ENCODE data around the gene TBC1D12.

Gene TBC1D12

DNA sequence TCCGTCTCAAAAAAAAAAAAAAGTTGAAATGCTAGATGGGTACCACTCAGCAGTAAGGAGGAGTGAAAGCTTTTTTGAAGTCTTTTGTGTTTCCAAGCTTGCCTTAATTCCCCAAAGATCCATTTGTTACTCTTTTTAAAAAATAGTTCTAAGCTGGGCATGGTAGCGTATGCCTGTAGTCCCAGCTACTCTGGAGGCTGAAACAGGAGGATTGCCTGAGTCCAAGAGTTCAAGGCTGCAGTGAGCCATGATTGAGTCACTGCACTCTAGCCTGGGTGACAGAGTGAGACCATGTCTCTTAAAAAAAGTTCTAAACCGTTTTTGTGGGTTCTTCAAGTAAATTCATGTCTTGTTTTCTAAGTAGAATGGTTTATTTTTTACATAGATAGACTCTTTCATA is 5.3 kb downstream of the TBC1D12 start:
- no peak for DNase-seq (ENCODE audit: low read depth in 2 of 2)

DNA sequence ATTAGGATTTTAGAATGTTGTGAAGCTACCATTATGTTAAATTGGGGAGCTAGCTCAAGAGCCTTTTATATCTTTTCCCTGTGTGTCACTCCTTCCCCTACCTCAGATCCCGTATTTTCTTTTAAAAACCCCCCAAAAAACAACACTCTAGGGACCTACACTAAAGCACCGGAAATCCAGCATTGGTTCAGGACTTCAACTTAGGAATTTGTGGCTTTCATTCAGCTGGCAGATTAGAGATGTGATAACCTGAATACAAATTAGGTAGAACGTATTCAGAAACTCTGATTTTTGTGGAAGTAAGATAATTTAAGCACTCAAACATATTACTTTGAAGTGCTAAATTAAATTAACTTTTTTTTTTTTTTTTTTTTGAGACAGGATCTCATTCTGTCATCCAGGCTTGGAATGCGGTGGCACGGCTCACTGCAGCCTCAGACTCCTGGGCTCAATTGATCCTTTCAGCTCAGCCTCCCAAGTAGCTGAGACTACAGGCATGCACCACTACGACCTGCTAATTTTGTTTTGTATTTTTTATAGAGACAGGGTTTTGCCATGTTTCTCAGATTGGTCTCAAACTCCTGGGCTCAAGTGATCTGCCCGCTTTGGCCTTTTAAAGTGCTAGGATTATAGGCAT is 6.8 kb downstream of the TBC1D12 start:
- DNase-seq (ENCODE audit: low read depth in 2 of 2), result no peak

DNA sequence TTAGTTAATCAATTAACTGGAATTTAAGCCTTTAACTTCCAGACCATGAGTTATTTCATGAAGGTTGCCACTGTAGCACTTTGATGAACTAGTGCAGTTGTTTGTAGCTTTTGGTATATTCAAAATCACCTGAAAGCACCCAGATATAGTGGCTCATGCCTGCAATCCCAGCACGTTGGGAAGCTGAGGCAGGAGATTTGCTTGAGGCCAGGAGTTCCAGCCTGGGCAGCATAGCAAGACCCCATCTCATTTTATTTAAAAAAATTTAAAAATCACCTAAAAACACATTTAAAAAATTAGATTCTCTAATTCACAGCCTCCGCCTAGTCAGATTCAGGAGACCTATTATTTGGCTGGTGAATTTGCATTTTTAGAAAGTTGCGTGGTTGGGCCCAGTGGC is 9.0 kb downstream of the TBC1D12 start:
- DNase-seq (ENCODE audit: low read depth in 2 of 2), result no peak

DNA sequence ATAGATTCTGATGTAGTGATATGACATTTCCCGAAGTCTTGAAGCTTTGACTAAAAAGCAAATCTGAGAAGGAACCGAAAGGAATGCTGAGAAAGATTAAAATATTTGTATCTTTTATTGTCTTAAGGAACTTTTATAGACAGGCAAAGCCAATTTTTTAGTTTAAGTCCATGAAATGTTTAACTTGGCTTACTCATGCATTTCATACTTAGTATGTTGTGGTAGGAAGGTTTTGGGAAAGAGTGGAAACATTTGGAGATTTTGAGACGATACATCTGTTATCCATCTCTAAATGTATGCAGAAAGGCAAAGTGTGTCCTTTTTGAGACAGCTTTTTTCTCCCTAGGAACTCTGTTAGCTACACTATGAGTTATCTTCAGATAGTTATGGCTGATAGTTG is 10.1 kb downstream of the TBC1D12 start:
- DNase-seq (ENCODE audit: low read depth in 2 of 2), result no peak

DNA sequence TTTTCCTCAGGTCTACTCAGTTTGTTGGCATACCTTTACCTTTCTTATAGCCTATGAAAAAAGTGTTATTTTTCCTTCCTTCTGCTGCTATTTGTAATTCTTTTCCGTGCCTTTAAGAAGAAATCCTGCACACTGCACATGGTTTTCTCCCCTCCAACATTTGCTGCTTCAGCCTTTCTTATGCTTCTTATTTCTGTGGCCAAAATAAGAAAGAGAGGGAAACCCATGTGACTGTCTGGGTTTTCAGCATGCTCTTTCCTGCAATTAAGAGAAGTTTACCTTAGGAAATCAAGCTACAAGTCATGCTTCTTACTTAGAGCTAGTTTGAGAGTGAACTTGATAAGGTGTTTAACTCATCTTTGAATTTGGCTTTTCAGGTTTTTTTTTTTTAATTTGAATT is 11.0 kb downstream of the TBC1D12 start:
- DNase-seq (ENCODE audit: low read depth in 2 of 2), result no peak

DNA sequence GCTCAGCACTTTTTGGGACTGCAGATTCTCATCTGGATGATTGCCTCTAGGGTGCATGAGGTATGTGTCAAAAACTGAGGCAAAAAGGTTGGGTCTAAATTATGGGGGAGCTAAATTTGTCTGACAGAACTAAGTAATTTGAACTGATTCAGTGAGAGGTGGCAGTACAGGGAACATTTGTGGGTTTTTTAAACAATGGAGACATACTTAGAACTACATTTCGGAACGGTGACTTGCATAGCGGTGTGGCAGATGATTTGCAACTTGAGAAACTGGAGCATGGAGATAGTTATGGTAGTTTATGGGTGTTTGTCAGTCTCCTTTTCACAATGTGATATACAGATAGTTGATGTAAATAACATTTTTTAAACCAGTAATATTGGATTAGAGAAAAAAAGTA is 14.6 kb downstream of the TBC1D12 start:
- no peak for DNase-seq (ENCODE audit: low read depth in 2 of 2)

DNA sequence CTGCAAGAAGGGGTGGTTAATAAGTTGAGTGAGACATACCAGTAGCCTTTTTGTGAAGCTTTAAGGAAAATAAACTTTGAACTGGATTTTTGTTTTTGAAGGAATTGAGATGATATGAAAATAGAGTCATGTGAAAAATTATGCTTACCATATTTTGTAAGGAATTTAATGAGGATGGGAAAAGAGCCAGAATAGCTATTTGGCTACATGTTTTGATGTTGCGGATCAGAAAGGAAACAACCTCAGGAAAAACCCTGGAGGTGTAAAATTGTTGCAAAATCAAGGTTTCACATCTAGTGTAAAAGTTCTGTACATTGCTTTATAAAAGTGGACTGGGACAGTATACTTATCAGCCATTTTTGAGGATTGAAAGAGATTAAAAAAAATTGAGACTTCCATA is 15.0 kb downstream of the TBC1D12 start:
- no peak for DNase-seq (ENCODE audit: low read depth in 2 of 2)

DNA sequence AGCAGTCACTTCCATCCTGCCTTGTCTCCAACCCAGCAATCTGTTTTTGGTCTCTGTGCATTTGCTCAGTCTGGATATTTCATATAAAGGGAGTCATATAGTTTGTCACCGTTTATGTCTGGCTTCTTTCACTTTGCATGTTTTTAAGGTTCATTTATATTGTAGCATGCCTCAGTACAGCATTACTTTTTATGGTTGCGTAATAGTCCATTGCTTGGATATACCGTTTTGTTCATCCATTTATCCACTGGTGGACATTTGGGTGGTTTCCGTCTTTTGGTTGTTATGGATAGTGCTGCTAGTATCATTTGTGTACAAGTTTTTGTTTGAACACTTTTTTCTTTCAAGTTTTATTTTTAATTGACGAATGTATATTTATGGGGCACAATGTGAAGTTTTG is 18.2 kb downstream of the TBC1D12 start:
- no peak for DNase-seq (ENCODE audit: low read depth in 2 of 2)

DNA sequence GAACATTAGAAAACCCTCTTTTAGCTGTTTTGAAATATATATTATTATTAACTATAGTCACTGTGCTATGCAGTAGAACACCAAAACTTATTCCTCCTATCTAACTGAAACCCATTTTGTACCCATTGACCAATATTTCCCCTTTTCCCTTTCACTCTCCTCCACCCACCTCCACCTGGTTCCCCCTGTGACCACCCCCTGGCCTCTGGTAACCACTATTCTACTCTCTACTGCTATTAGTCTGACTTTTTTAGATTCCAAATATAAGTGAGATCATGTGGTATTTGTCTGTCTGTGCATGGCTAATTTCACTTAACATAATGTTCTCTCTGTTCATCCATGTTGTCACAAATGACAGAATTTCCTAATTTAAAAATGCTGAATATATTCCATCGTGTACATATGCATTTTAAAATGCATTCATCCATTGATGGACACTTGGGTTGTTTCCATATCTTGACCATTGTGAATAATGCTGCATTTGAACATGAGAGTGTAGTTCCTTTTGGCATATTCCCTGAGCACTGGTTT is 18.7 kb downstream of the TBC1D12 start:
- no peak for DNase-seq (ENCODE audit: low read depth in 2 of 2)

DNA sequence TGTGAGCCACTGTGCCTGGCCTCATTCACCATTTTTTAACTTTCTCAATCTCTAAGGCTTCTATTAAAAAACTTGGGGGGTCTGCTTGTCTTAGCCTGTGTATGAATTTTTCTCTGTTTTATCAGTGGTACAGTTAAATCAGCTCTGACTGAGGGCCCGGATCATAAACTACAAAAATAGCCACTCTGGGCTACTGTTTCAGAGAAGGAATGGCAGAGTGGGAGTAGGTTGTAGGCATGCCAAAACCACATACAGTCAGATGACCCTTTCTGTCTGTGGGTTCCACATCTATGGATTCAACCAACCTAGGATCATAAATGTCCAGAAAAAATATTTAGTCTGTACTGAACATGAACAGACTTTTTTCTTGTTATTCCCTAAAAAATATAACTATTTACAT is 21.3 kb downstream of the TBC1D12 start:
- DNase-seq (ENCODE audit: low read depth in 2 of 2), result no peak

DNA sequence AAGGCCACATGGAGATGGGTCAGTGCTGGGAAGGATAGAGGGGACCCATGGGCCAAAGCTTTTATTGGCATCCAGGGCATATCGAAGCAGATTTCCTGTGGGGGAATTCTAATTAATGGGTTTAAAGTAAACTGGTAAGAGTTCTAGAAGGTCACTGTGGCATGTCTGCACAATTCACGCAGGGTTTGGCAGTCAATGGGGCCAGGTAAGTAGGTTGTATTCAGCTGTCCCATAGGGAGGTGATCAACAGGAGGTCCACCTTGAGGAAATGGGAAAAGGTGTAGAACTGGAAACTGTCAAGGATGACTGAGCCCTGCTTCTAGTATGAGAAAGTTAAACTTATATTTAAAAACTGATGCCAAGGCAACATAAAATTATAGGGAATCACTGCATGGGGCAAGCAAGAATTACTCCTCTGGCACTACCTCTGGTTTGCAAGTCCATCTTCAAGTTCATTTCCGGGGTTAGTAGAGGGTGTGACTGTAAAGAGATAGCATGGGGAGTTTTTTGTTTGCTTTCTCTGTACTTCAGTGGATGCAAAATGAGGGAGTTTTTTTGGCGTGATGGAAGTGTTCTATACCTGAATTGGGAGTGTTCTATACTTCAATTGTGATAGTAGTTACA is 22.5 kb downstream of the TBC1D12 start:
- no peak for DNase-seq (ENCODE audit: low read depth in 2 of 2)

DNA sequence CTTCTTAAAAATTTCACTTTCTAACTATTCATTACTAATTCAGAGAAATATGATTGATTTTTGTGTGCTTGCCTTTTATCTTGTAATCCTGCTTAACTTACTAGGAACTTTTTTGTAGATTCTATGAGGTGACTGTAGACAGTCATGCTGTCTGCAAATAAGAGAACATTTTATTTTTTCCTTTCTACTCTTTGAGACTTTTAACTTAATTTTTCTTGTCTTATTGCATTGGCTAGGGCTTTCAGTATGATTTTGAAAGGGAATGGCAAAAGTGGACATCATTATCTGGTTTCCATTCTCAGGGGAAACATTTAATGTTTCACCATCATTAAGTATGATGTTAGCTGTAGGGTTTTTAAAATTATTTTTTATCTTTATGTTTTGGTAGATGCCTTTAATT is 23.6 kb downstream of the TBC1D12 start:
- no peak for DNase-seq (ENCODE audit: low read depth in 2 of 2)

DNA sequence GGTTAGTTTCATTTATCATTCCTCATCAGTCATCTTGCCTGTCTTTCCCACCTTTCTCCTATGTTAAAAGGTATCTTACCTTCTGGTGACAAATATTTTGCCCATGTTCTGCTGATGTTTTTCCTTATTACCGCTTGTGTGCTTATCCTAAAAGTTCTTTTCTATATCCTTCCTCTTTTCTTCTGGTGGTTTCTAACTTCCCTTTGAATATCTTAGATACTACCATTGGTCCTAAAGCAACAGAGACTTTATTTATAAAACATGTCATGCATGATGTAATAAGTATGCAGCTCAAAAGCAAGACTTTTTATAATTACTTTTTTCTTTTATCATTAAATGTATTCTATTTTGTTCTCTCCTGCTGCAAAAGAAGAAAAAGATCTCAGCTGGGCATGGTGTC is 24.8 kb downstream of the TBC1D12 start:
- no peak for DNase-seq (ENCODE audit: low read depth in 2 of 2)

DNA sequence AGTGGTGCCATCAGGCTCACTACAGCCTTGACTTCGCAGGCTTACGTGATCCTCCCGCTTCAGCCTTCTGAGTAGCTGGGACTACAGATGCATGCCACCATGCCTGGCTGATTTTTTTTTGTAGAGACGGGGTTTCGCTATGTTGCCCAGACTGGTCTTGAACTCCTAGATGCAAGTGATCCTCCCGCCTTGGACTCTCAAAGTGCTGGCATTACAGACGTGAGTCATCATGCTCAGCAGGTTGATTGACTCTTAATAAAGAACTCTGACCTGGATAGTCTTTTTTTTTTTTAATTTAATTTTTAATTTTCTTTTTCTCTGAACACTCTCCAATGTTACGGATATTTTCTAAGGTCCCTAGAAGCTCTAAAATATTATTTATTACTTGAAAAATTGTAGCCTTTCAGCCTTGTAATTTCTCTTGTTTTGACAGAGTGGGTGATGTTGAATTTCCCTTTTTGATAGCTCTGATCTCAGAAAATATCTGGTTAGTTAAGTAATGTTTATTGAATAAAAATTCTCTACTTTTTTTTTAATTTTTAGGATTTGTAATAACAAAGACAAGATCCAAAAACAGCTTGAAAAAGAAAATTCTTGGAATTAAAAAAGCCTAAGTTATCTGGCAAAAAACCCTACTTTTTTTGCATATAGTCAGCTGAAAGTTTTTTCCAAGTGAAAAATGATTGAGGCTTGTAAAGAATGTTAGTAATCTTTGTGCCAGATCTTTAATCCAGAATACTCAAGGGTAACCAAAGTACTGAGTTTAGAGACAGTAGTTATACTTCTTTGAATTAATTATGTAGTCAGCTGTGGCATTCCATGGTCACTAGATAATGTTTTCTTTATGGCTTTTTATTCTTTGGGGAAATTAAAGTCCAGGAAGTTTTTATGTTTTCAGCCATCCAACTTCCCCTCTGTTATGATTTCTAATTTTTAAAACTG is 26.7 kb downstream of the TBC1D12 start:
- DNase-seq (ENCODE audit: low read depth in 2 of 2), result no peak

DNA sequence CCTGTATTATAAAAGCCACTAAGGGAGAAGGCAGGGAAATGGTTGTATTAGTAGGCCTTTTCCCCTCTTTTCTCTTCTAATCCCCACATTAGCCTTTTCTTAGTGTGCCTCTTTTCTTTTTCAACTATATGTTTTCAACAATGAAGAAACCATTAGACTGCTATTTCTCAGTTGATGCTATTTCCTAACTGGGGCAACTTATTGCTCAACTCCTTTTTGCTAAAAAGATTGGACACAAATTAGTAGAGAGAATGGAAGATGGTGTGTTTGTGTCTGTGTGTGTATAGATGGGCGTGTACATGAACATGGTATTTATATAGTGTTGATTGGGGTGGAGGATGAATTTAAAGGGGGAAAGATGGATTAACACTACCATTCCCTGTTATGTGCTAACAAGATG is 28.4 kb downstream of the TBC1D12 start:
- DNase-seq (ENCODE audit: low read depth in 2 of 2), result no peak

DNA sequence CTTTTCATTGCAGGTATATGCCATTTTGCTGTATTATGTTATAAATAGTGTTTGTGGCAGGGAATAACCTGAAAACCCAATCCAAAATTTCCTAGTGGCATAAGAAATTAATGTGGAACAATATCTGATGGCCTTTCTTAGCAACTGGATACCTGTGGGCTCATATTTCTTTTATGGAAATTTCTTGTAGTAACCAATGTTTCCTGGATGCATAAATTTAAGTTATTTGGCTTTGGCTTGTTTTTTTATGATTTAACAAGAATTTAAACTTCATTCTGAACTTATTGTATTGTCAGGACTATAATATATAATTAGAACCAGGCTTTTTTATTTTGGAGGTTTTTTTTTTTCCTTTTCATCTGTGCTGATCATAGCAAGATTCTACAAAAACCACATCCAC is 30.1 kb downstream of the TBC1D12 start:
- DNase-seq (ENCODE audit: low read depth in 2 of 2), result no peak

DNA sequence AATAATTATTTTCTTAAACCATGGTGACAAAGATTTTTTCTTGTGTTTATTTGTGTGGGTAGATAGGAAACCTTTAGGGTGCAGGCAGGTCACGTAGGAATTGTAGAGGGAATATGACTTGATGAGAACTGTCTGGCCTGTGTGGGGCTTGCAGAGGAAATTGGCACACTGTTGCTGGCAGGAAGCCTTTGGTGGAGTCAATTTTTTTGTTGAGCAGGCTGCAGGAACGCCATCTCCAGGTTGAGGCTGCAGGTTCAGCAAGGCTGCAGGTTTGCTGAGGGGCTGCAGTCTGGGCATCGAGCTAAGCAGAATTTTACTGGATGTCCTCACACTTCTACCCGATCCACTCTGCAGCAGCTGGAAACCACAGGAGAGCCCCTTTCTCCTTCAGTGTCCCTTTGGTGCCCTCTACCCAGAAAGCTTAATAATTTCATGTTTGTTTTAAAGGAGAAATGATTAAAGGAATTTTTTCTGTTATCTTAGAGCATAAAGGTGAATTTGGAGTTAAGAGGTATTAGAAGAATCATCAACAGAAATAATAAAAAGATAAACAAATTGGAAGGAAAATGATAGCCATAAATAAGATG is 37.0 kb downstream of the TBC1D12 start:
- no peak for DNase-seq (ENCODE audit: low read depth in 2 of 2)

DNA sequence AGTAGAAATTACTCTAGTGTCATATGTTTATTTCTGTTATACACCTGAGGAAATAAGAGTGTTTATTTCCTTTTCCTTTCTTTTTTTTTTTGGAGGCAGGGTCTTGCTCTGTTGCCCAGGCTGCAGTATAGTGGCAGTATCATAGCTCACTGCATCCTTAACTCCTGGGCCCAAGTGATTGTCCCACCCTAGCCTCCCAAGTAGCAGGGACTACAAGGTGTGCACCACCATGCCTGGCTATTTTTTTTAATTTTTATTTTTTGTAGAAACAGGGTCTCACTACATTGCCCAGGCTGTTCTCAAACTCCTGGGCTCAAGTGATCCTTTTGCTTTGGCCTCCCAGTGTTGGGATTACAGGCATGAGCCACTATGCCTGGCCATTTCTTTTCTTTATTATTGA is 37.8 kb downstream of the TBC1D12 start:
- no peak for DNase-seq (ENCODE audit: low read depth in 2 of 2)

DNA sequence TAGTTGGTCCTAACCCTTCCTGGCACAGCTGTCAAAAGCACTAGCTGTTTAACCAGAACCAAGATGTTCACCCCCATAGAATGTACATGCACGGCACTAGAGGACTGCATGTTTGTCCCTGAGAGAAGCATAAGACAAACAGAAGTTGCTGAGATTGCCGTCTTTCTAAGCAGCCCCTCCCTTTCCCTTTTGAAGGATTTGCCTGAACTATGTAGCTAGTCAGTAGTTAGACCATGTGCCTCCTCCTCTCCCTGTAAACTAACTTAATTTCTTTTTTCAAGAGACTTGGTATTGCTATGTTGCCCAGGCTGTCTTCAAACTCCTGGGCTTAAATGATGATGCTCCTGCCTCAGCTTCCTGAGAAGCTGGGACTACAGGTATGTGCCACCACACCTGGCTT is 40.7 kb downstream of the TBC1D12 start:
- DNase-seq (ENCODE audit: low read depth in 2 of 2), result no peak

DNA sequence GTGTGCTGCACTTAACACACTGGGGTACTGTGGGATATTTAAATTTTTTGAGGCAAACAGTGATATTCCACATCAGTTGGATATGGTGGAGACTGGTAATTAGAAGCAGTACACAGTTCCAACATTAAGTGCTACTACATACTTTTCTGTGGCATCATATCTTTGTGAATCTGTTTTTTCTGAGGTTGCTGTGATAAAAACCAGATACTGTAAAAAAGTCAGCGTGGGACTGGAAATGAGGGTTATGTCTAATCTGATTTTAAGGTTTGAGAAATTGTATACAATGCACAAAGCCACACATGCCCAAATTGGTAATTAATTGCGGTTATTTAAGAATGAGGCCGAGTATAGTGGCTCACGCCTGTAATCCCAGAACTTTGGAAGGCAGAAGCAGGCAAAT is 41.2 kb downstream of the TBC1D12 start:
- no peak for DNase-seq (ENCODE audit: low read depth in 2 of 2)

DNA sequence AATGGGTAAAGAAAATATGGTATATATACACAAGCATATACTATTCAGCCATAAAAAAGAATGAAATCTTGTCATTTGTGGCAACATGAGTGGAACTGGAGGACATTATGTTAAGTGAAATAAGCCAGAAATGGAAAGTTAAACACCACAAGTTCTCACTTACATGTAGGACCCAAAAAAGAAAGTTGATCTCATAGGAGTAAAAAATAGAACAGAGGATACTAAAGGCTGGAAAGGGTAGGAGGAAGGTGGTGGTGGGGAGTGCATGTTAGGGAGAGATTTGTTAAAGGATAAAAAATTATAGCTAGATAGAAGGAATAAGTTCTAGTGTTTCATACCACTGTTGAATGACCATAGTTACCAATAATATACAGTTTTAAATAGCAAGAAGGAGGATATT is 48.4 kb downstream of the TBC1D12 start:
- DNase-seq (ENCODE audit: low read depth in 2 of 2), result no peak

DNA sequence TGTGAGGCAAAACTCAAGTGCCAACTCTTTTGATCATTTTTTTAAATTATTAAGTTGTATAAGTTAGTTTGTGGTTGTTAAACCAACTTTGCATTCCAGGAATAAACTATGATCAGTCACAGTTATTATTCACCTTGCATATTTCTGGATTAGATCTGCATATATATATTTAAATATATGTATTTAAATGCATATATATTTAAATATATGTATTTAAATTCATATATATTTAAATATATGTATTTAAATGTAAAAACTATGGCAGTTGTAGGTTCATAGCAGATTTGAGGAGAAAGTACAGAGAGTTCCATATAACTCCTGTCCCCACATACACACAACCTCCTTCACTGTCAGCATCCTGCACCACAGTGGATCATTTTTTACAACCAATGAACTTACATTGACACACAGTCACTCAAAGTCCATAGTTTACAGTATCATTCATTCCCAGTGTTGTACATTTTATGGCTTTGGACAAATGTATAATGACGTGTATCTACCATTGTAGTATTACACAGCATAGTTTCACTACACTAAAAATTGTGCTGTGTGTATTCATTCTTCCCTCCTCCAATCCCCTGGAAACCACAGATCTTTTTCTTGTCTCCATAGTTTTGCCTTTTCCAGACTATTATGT is 49.7 kb downstream of the TBC1D12 start:
- DNase-seq (ENCODE audit: low read depth in 2 of 2), result no peak
